ENCODE data around the gene SUSD4. TPM values are rescaled to one million over a fixed set of nuclear protein-coding genes. Genes with fewer than 3 reads are reported as not detected.

Gene SUSD4
- total and polyA plus RNA-seq, 9 of the 15 experiments (the other 6 are each of a cell fraction or from before 2014, with no cell fraction given): 0.06 to 1.7 (median 0.09) TPM; not detected in 4

- no peak for TF ChIP-seq ZBTB2 (IDR thresholded peaks at IDR 0.05)
- TF ChIP-seq NONO (IDR thresholded peaks at IDR 0.05; ENCODE audit: low read depth in 2 of 2, low read length in 1 of 2): no peak
- peak; percentile 16; the same call in 1 of the 2 replicates for TF ChIP-seq KLF6 (CRISPR knock-in tag; IDR thresholded peaks at IDR 0.05; ENCODE audit: borderline replicate concordance)
- TF ChIP-seq ZNF124 (CRISPR knock-in tag; IDR thresholded peaks at IDR 0.05): no peak
- TF ChIP-seq HIVEP1 (CRISPR knock-in tag; IDR thresholded peaks at IDR 0.05): no peak
- TF ChIP-seq SIN3B (IDR thresholded peaks at IDR 0.05; ENCODE audit: low read depth): no peak
- no peak for TF ChIP-seq UBTF (IDR thresholded peaks at IDR 0.05; ENCODE audit: borderline replicate concordance in 1 of 2, low read depth in 2 of 2, low read length in 2 of 2)
- TF ChIP-seq ETV5 (CRISPR knock-in tag; IDR thresholded peaks at IDR 0.05; ENCODE audit: low read depth): no peak
- no peak for TF ChIP-seq MYNN (IDR thresholded peaks at IDR 0.05)
- no peak for TF ChIP-seq MYNN (CRISPR knock-in tag; IDR thresholded peaks at IDR 0.05)
- no peak for TF ChIP-seq ZNF778 (CRISPR knock-in tag; IDR thresholded peaks at IDR 0.05)
- no peak for TF ChIP-seq CHAMP1 (IDR thresholded peaks at IDR 0.05)
- TF ChIP-seq SMARCA5 (IDR thresholded peaks at IDR 0.05): no peak
- TF ChIP-seq GTF2E2 (tag; IDR thresholded peaks at IDR 0.05): no peak
- TF ChIP-seq PPARD (CRISPR knock-in tag; IDR thresholded peaks at IDR 0.05): no peak
- TF ChIP-seq ZFP36 (IDR thresholded peaks at IDR 0.05; ENCODE audit: low read depth, low read length, partially characterized antibody): no peak
- TF ChIP-seq GTF2A2 (tag; IDR thresholded peaks at IDR 0.05): no peak
- no peak for TF ChIP-seq GTF3C2 (IDR thresholded peaks at IDR 0.05; ENCODE audit: borderline replicate concordance, extremely low read depth, insufficient read length)
- TF ChIP-seq USF2 (CRISPR knock-in tag; IDR thresholded peaks at IDR 0.05): no peak
- TF ChIP-seq ZNF584 (CRISPR knock-in tag; IDR thresholded peaks at IDR 0.05; ENCODE audit: low read depth): no peak
Measured at GRCh38 chr1:223402790-223403142, 38.8 kb upstream of the SUSD4 start (continued).

All from K562 (cell line).